Calu3 (cell line): ENCODE measurements around the gene USP37. TPM values are rescaled to one million over a fixed set of nuclear protein-coding genes. Genes with fewer than 3 reads are reported as not detected.

ENCODE experiments used
- BruUV-seq: library from RNA; stranded (reverse); fragments of 400-500 nt; replicated peaks from 2 replicates; lab custom pipeline; 2021; lab: Mats Ljungman, UMichigan
- CTCF ChIA-PET: fragments of 300-600 bp; sonication (Branson Sonifier 250); formaldehyde crosslinking; loops from one replicate; lab custom pipeline; 2022; ENCODE audit warnings: antibody characterized with exemption; lab: Charles Lee
- DNase-seq: peaks from one replicate; pipeline ENCODE4 v3.0.0; 2022
- H3K27ac Mint-ChIP-seq: one replicate; pipeline ENCODE4 v1.8.0; 2022; ENCODE audit warnings: mixed read lengths; ENCODE audit not compliant: unreplicated experiment
- H3K27me3 Mint-ChIP-seq: one replicate; pipeline ENCODE4 v1.8.0; 2022; ENCODE audit warnings: mixed read lengths; ENCODE audit not compliant: unreplicated experiment
- H3K36me3 Mint-ChIP-seq: one replicate; pipeline ENCODE4 v1.8.0; 2022; ENCODE audit warnings: mild to moderate bottlenecking, moderate library complexity, mixed read lengths; ENCODE audit not compliant: insufficient read depth, unreplicated experiment
- H3K4me1 Mint-ChIP-seq: one replicate; pipeline ENCODE4 v1.8.0; 2022; ENCODE audit warnings: mild to moderate bottlenecking, low read depth, mixed read lengths; ENCODE audit not compliant: unreplicated experiment
- H3K4me3 Mint-ChIP-seq: one replicate; pipeline ENCODE4 v1.8.0; 2022; ENCODE audit warnings: mild to moderate bottlenecking, low read depth, moderate library complexity, mixed read lengths; ENCODE audit not compliant: unreplicated experiment
- H3K9me3 Mint-ChIP-seq: one replicate; pipeline ENCODE4 v1.8.0; 2022; ENCODE audit warnings: low read depth, mixed read lengths; ENCODE audit not compliant: unreplicated experiment
- intact Hi-C: fragments of 100-400 bp; cut with micrococcal nuclease; formaldehyde crosslinking; loops from one replicate; pipeline ENCODE4 v1.10.0; 2022; ENCODE audit not compliant: unreplicated experiment
- total RNA-seq: library from RNA; stranded (reverse); gene quantifications from 2 replicates; pipeline ENCODE4 v1.2.3, GENCODE V29; 2022
- TF ChIP-seq, protein P1 (sequence below): fragments of 200-600 bp; IDR thresholded peaks from one replicate; pipeline ENCODE4 v1.8.0; 2022; ENCODE audit warnings: antibody characterized with exemption; ENCODE audit not compliant: unreplicated experiment

Gene USP37
- total RNA-seq, 1 experiment from 2014 or later, result 27.5 TPM

DNA sequence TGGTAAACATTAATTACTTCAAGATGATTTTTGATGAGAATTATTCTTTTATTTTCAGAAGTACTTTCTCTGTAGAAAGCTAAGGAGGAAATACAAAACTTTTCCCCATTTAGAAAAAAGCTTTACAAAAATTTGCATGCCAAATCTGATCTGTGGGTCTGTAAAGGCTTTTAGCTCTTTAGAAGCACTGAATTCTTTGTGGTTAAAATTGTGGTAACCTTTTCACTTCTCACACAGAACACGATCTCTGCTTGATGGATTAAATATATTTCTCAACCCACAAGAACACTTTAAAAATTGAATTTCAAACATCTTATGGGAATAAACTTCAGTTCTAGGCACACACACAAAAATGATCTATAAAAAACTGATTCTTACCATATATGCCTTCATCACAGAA, 85.5 kb downstream of the USP37 start:
- intact Hi-C loops, result no loop called here
- Mint-ChIP-seq H3K36me3 (peaks cover 15% of the 10 kb centered on the region), H3K4me3 (no peak overlapping the region), H3K9me3 (no peaks in the 10 kb centered on the region), H3K27ac (no peak overlapping the region), H3K27me3 (no peaks in the 10 kb centered on the region), H3K4me1 (no peaks in the 10 kb centered on the region)
- CTCF ChIA-PET, result no interaction called here
- no peak for DNase-seq
- no TSS peak for BruUV-seq
- TF ChIP-seq, protein P1, sequence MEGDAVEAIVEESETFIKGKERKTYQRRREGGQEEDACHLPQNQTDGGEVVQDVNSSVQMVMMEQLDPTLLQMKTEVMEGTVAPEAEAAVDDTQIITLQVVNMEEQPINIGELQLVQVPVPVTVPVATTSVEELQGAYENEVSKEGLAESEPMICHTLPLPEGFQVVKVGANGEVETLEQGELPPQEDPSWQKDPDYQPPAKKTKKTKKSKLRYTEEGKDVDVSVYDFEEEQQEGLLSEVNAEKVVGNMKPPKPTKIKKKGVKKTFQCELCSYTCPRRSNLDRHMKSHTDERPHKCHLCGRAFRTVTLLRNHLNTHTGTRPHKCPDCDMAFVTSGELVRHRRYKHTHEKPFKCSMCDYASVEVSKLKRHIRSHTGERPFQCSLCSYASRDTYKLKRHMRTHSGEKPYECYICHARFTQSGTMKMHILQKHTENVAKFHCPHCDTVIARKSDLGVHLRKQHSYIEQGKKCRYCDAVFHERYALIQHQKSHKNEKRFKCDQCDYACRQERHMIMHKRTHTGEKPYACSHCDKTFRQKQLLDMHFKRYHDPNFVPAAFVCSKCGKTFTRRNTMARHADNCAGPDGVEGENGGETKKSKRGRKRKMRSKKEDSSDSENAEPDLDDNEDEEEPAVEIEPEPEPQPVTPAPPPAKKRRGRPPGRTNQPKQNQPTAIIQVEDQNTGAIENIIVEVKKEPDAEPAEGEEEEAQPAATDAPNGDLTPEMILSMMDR, result no peak

GRCh38 chr2:218479595-218479994, 88.6 kb downstream of the USP37 start:
- DNase-seq, result no peak
- TF ChIP-seq, protein P1, result no peak
- no TSS peak for BruUV-seq
- H3K4me3 Mint-ChIP-seq, result no peak overlapping the region
- CTCF ChIA-PET, result interaction anchor here (0.7 kb wide), 1 partner anchor 92 kb away, joined by 3 read pairs; no protein-coding TSS in a partner anchor
- H3K4me1 Mint-ChIP-seq, result no peaks in the 10 kb centered on the region
- peaks cover 16% of the 10 kb centered on the region for H3K36me3 Mint-ChIP-seq
- intact Hi-C loops, result no loop called here
- no peaks in the 10 kb centered on the region for H3K27me3 Mint-ChIP-seq
- no peak overlapping the region for H3K27ac Mint-ChIP-seq
- H3K9me3 Mint-ChIP-seq, result no peaks in the 10 kb centered on the region

DNA sequence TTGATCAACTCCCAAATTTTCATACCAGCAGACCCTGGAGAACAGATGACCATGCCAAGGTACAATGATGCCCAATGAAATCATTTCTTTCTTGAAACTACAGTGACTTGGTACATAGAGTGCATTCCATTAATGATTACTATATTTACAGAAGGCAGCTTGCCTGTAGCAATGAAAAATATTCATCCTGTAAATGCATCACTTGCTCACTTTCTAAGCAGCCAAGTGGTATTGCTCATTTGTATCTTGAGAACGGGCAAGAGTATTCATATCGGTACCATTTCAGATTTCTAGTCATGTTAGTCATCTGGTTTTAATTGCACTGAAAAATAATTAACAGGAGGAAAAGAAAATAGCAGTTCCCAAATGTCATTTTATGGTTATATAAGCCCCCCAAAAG, 89.6 kb downstream of the USP37 start:
- intact Hi-C loops, result no loop called here
- CTCF ChIA-PET, result no interaction called here
- no peak for DNase-seq
- peaks cover 20% of the 10 kb centered on the region for H3K36me3 Mint-ChIP-seq
- no peak overlapping the region for H3K27ac Mint-ChIP-seq
- BruUV-seq, result no TSS peak
- H3K4me1 Mint-ChIP-seq, result no peaks in the 10 kb centered on the region
- H3K4me3 Mint-ChIP-seq, result no peak overlapping the region
- TF ChIP-seq, protein P1, result no peak
- H3K9me3 Mint-ChIP-seq, result no peaks in the 10 kb centered on the region
- H3K27me3 Mint-ChIP-seq, result no peaks in the 10 kb centered on the region

- Mint-ChIP-seq H3K4me1 (no peaks in the 10 kb centered on the region), H3K27me3 (no peaks in the 10 kb centered on the region), H3K36me3 (peaks cover 21% of the 10 kb centered on the region), H3K4me3 (no peak overlapping the region), H3K27ac (no peak overlapping the region), H3K9me3 (no peaks in the 10 kb centered on the region)
- CTCF ChIA-PET, result no interaction called here
- TF ChIP-seq, protein P1, result no peak
- no TSS peak for BruUV-seq
- intact Hi-C loops, result no loop called here
- DNase-seq, result no peak
These were observed 90.9 kb downstream of the USP37 start for GRCh38 chr2:218477247-218477646.
